Hematopoietic multipotent progenitor cell treated with erythropoietin and hydrocortisone succinate and interleukin-3 and kit ligand, for 15 days (in vitro differentiated cells): ENCODE measurements around the gene CHI3L1.
"Not testable (repeated sequence)": the region's sequence is repeated elsewhere in the genome, so short reads cannot be mapped to it uniquely, and the experiment has no call there.

ENCODE experiments used
- DNase-seq: peaks from one replicate; pipeline ENCODE4 v3.0.0-alpha.2; 2015; ENCODE audit warnings: low spot score

Gene CHI3L1

GRCh38 chr1:203186446-203187303, at the start of gene CHI3L1:
Gene CHI3L1 (minus strand): TSS chr1:203186704. CDS start chr1:203186623, 81 bp downstream.
- no peak for DNase-seq

DNA sequence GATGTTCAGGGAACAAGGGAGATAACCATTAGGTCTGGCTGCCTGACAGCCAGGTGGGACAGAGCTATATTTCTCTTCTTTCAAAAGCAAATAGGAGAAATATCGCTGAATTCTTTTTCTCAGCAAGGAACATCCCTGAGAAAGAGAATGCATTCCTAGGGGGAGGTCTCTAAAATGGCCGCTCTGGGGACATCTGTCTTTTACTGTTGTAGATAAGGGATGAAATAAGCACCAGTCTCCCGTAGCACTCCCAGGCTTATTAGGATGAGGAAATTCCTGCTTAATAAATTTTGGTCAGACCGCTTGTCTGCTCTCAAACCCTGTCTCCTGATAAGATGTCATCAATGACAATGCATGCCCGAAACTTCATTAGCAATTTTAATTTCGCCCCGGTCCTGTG, 48.4 kb upstream of the CHI3L1 start:
- not testable (repeated sequence) for DNase-seq

GRCh38 chr1:203229471-203230135, 43.1 kb upstream of the CHI3L1 start, which contains the start of gene CHIT1:
Gene CHIT1 (minus strand): TSS chr1:203229673. CDS start chr1:203229636, 37 bp downstream.
- DNase-seq = no peak

DNA sequence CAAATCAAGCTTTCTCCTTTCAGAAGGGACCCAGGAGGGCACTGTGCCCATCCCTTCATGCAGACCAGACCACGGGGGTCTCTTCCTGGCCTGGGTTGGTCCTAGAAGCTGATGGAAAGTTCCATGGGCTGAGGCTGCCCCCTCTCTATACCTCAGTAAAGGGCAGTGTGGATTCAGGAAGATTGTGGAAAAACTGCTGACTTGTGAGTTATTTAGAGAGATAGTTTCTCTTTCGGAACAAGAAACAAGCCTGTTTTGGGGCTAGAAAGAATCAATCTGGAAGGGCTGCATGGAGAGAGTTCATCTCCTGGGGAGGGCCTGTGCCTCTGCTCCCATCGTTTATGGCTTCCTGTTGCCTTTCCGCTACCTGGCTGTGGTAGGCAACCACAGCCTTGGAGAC, 42.2 kb upstream of the CHI3L1 start:
- DNase-seq = no peak

- no peak for DNase-seq
Observed at GRCh38 chr1:203227371-203228083, 41.0 kb upstream of the CHI3L1 start.

GRCh38 chr1:203225071-203225470, 38.6 kb upstream of the CHI3L1 start:
- DNase-seq = no peak

- DNase-seq = no peak
Observed at GRCh38 chr1:203223012-203223775, 36.7 kb upstream of the CHI3L1 start.

DNA sequence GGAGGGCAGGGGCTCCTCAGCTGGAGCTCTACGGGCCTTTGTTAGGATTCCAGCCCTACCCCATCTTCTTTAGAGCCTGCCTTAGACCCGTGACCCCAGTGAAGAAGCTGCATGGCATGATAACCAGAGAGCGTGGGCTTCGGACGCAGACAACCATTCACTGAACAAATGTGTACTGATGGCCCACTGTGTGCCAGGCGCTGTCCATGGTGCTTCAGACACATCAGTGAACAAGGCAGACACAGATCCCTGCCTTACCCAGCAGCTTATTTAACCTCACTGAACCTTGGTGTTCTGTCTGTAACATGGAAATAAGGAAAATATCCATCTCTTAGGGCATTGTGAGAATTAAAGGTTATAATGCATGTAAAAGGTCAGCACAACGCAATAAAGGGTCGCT, 33.4 kb upstream of the CHI3L1 start:
- no peak for DNase-seq

GRCh38 chr1:203219171-203219570, 32.7 kb upstream of the CHI3L1 start:
- no peak for DNase-seq

DNA sequence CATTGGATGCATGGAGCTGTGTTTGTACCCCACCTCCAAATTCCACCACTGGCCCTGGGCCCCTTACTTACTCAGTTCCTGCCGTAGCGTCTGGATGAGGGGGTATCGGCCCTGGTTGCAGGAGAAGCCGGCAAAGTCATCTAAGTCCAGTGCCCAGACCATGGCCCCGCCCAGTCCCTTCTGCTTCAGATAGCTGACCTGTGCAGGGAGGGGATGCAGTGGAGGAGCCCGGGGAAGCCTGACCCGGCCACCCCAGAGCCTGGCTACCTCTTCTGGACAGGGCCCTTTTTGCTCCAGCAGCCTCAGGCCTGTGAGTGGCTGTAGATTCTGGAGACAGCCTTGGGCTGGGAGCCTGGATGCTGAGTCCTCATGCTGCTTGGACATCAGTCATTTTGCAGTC, 31.2 kb upstream of the CHI3L1 start:
- no peak for DNase-seq

DNA sequence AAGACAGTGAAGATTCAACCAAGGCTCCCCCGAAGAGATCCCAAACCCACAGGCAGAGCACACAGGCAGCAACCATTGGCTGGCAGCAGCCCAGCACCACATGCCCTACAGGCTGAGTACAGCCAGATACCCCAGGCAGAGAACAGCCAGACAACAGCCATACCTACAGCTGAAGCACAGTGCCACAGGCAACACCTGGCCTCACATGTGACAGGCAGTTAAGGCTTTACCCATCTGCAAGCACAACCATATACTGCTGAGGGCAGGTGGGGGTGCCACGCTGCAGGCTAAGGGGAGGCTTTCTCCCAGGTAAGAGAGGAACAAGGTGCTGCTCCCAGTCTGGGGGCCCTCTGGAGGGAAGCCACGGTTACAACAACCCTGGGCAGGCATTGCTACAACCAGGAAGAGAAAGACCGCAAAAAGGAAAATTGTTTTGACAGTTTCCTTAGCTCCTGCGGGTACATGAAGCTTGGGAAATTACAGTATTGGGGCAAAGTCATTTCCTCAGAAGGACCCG, 30.7 kb upstream of the CHI3L1 start:
- no peak for DNase-seq

- DNase-seq = peak; percentile 72
Observed at GRCh38 chr1:203216274-203217138, 30.0 kb upstream of the CHI3L1 start.

- no peak for DNase-seq
Observed at GRCh38 chr1:203215573-203215972, 29.1 kb upstream of the CHI3L1 start.

DNA sequence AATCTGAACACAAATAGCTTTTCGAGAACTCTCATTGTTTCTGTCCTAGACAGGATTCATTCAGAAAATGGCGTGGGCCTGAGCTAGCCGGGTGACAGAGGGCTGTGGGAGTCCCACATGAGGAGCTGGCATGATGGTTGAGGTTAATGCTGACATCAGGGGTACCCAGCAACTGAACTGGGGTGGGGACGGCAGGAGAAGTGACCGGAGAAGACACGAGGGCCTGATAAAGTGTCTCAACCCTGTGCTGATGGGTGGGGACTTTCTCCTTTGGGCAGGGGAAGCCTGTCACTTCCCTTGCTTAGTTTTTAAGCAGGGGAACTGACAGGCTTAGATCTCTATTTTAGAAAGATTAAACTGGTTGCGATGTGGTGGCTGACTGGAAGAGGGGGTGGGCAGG, 28.4 kb upstream of the CHI3L1 start:
- no peak for DNase-seq

- no peak for DNase-seq
Observed at GRCh38 chr1:203213126-203213525, 26.6 kb upstream of the CHI3L1 start.

GRCh38 chr1:203211812-203212211, 25.3 kb upstream of the CHI3L1 start:
- no peak for DNase-seq

DNA sequence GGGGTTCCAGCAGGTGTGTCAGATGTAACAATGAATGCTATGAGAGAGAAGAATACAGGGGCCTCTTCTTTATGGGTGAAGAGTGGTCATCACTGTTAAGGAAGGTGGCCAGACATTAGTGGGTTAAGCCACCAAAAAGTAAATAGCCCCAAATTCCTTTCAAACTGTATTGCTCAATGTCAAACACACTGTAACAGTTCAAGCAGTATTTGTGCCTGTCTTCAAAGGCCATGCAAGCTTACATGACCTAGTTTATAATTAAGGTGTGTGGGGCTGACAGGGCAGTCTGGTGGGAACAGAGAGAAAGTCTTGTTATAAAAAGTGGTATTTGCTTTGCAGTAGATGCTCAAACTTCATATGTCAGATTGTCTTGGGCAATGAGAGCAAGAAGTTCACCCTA, 24.5 kb upstream of the CHI3L1 start:
- DNase-seq = no peak

GRCh38 chr1:203210350-203210749, 23.8 kb upstream of the CHI3L1 start:
- DNase-seq = no peak

DNA sequence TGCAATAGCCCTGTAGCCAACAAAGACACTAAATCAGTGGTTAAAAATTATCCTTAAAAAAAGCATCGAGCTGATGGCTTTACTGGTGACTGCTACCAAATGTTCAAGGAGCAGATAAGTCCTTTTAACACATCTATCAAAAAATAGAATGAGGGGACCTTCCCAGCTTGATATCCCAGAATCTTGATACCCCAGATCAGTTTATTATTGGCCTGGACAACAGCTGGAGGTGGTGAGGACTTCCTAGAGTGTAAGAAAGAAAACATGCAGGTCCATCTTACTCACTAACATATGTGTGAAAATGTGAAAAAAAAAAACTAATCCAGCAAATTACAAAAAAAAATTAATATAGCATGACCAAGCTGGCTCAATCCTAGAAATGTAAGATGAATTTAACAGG, 21.7 kb upstream of the CHI3L1 start:
- no peak for DNase-seq

DNA sequence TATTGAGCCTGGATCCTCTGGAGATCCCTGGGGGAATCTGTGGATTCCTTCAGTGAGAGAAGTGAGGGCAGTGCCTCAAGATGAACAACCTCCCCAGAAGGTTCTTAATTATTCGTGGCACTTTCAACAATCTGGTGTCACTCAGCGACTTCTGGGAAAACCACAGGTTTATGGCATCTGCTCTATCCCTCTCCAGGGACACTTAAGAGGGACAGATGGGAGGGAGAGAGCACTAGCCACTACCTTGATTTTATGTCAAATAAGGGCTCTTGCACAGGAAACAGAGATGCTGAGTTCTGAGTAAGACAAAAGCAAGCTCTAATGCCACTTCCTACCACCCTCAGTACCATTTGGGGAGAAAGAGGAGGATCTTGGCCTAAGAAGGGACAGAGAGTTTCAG, 21.2 kb upstream of the CHI3L1 start:
- no peak for DNase-seq
